ENCODE results near the gene PPFIBP1.

GRCh38 chr12:27552886-27553560, 29.0 kb downstream of the PPFIBP1 start:
- no peak for TF ChIP-seq POLR2A (IDR thresholded peaks at IDR 0.05)
- TF ChIP-seq CTCF (IDR thresholded peaks at IDR 0.05), result no peak
